GM21723 (cell line): ENCODE results near the gene RAD51B.
A peak's percentile ranks its signal among the peaks of the same experiment; 100 is the strongest.

Experiments
- ATAC-seq: cut with Tn5 transposase; IDR thresholded peaks from one replicate; pipeline ENCODE4 v1.9.1; 2021; ENCODE audit warnings: mild to moderate bottlenecking, moderate library complexity; ENCODE audit not compliant: unreplicated experiment

The RAD51B gene

GRCh38 chr14:68682166-68683103 lies 862.9 kb downstream of the RAD51B start:
- ATAC-seq: no peak

- ATAC-seq: no peak
Observed at GRCh38 chr14:68683326-68683725, 863.7 kb downstream of the RAD51B start.

GRCh38 chr14:68684466-68685418 lies 865.2 kb downstream of the RAD51B start:
- ATAC-seq: no peak

GRCh38 chr14:68685419-68686204 lies 866.0 kb downstream of the RAD51B start:
- peak; percentile 81 for ATAC-seq

- ATAC-seq: no peak
Observed at GRCh38 chr14:68686205-68686465, 866.6 kb downstream of the RAD51B start.

GRCh38 chr14:68686724-68687123 lies 867.1 kb downstream of the RAD51B start:
- no peak for ATAC-seq

- no peak for ATAC-seq
Observed at GRCh38 chr14:68687746-68688145, 868.2 kb downstream of the RAD51B start.

- no peak for ATAC-seq
Observed at GRCh38 chr14:68688872-68689371, 869.3 kb downstream of the RAD51B start.

- ATAC-seq: no peak
Observed at GRCh38 chr14:68689511-68689910, 869.9 kb downstream of the RAD51B start.

GRCh38 chr14:68690089-68690958 lies 870.7 kb downstream of the RAD51B start:
- ATAC-seq: no peak

GRCh38 chr14:68691031-68691791 lies 871.6 kb downstream of the RAD51B start:
- ATAC-seq: no peak

- ATAC-seq: no peak
Observed at GRCh38 chr14:68691792-68692118, 872.2 kb downstream of the RAD51B start.

GRCh38 chr14:68692216-68692615 lies 872.6 kb downstream of the RAD51B start:
- no peak for ATAC-seq

- ATAC-seq: no peak
Observed at GRCh38 chr14:68692916-68693771, 873.6 kb downstream of the RAD51B start.

GRCh38 chr14:68693926-68694325 lies 874.3 kb downstream of the RAD51B start:
- no peak for ATAC-seq

GRCh38 chr14:68694516-68695235 lies 875.1 kb downstream of the RAD51B start:
- no peak for ATAC-seq

GRCh38 chr14:68695326-68695768 lies 875.8 kb downstream of the RAD51B start:
- peak; percentile 83 for ATAC-seq

- peak; percentile 12 for ATAC-seq
Observed at GRCh38 chr14:68695856-68696255, 876.3 kb downstream of the RAD51B start.
